Measurements from ENCODE around the gene SFTA2.

SFTA2 gene

DNA sequence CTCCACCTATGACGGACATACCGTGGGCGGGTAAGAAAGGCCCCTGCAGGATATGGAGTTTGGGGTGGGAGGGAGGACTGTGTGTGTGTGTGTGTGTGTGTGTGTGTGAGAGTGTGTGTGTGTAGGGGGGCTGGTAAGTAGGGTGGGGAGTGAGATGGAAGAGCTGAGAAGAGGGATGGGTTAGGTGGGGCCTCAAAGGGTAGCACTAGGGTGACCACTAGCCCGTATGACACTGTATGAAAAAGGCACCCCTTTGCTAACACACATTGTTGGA, 40.6 kb downstream of the SFTA2 start (continued):
- TF ChIP-seq ZSCAN4 (tag by site-specific recombination; IDR thresholded peaks at IDR 0.05) (peak; percentile 30; the same call in 1 of the 2 replicates), BCL11A (tag by site-specific recombination; IDR thresholded peaks at IDR 0.05; ENCODE audit: low read depth) (no peak)
- TF ChIP-seq, protein P1, sequence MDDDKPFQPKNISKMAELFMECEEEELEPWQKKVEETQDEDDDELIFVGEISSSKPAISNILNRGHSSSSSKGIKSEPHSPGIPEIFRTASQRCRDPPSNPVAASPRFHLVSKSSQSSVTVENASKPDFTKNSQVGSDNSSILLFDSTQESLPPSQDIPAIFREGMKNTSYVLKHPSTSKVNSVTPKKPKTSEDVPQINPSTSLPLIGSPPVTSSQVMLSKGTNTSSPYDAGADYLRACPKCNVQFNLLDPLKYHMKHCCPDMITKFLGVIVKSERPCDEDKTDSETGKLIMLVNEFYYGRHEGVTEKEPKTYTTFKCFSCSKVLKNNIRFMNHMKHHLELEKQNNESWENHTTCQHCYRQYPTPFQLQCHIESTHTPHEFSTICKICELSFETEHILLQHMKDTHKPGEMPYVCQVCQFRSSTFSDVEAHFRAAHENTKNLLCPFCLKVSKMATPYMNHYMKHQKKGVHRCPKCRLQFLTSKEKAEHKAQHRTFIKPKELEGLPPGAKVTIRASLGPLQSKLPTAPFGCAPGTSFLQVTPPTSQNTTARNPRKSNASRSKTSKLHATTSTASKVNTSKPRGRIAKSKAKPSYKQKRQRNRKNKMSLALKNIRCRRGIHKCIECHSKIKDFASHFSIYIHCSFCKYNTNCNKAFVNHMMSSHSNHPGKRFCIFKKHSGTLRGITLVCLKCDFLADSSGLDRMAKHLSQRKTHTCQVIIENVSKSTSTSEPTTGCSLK (tag by site-specific recombination; IDR thresholded peaks at IDR 0.05): no peak

DNA sequence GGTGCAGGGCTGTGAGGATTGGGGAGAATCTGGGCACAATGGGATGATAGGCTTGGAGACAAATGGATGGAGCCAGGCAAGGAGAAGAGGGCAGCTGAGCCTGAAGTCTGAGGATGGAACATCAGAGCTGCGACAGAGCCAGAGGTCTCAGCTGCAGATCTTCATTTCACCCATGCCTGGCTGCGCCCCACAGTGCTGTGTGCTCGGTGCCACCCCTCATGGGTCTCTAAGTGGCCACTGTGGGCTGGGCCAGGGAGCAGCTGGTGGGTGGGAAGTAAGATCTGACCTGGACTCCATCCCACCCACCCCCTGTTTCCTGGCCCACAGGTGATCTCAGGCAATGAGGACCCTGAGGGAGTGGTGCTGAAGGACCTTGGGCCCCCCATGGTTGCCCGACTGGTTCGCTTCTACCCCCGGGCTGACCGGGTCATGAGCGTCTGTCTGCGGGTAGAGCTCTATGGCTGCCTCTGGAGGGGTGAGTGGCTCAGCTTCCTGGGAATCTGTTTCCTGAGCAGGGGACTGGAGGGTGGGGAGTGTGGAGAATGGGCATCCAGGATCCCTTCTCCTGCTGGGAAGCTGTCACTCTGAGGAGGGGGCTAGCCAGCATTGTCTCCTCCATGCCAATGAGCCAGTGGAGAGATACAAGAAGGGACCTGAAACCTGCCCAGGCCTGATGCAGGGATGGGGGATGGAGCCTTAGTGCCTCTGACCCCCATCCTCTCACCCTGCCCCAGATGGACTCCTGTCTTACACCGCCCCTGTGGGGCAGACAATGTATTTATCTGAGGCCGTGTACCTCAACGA, 41.1 kb downstream of the SFTA2 start:
- Histone ChIP-seq H3K36me3 (ENCODE audit: control insufficient read depth in 2 of 2, insufficient read depth in 1 of 2, low read length in 2 of 2) (peaks cover 10 to 69% of the 10 kb centered on the region in 2 experiments), H3K27ac (ENCODE audit: extremely low read depth, low read depth, low read length) (no peak overlapping the region), H3K4me1 (ENCODE audit: control insufficient read depth, insufficient read depth, low read length) (peaks cover 19% of the 10 kb centered on the region), H3K4me3 (ENCODE audit: low read depth, low read length) (no peak overlapping the region), H3K9me3 (ENCODE audit: control insufficient read depth, insufficient read depth, low read depth, low read length) (no peaks in the 10 kb centered on the region)
- TF ChIP-seq BCL11B (tag by site-specific recombination; IDR thresholded peaks at IDR 0.05; ENCODE audit: low read depth) (no peak), ZNF776 (tag by site-specific recombination; IDR thresholded peaks at IDR 0.05; ENCODE audit: borderline replicate concordance) (no peak), SETDB1 (IDR thresholded peaks at IDR 0.05; ENCODE audit: insufficient read length, low read length) (no peak), ZNF133 (tag by site-specific recombination; IDR thresholded peaks at IDR 0.05) (no peak), TSHZ1 (tag by site-specific recombination; IDR thresholded peaks at IDR 0.05; ENCODE audit: borderline replicate concordance) (no peak), ZNF596 (tag by site-specific recombination; IDR thresholded peaks at IDR 0.05) (no peak), GLI2 (tag by site-specific recombination; IDR thresholded peaks at IDR 0.05; ENCODE audit: borderline replicate concordance, low read depth) (no peak), HOXD13 (CRISPR knock-in tag; IDR thresholded peaks at IDR 0.05; ENCODE audit: borderline replicate concordance) (no peak), ZIC2 (tag by site-specific recombination; IDR thresholded peaks at IDR 0.05) (no peak)
- TF ChIP-seq, protein P2, sequence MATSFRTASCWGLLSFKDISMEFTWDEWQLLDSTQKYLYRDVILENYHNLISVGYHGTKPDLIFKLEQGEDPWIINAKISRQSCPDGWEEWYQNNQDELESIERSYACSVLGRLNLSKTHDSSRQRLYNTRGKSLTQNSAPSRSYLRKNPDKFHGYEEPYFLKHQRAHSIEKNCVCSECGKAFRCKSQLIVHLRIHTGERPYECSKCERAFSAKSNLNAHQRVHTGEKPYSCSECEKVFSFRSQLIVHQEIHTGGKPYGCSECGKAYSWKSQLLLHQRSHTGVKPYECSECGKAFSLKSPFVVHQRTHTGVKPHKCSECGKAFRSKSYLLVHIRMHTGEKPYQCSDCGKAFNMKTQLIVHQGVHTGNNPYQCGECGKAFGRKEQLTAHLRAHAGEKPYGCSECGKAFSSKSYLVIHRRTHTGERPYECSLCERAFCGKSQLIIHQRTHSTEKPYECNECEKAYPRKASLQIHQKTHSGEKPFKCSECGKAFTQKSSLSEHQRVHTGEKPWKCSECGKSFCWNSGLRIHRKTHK (tag by site-specific recombination; IDR thresholded peaks at IDR 0.05): no peak
- ChIA-PET POLR2A (interaction anchor here (1.1 kb wide), 1 partner anchor 21 kb away, joined by 3 read pairs; no protein-coding TSS in a partner anchor), CTCF (interaction anchor here (0.6 to 2.6 kb wide), 7 partner anchors 15 to 476 kb away, joined by 3 to 13 read pairs (median 6); no protein-coding TSS in a partner anchor)

All from HEK293 (cell line).